ENCODE results near the gene TSPEAR.

GRCh38 chr21:44697811-44698734, 13.3 kb downstream of the TSPEAR start:
- TF ChIP-seq CTCF (conservative IDR thresholded peaks at IDR 0.05; ENCODE audit: low read length) = no peak
- TF ChIP-seq EZH2phosphoT487 (IDR thresholded peaks at IDR 0.05; ENCODE audit: borderline replicate concordance, low read depth, low read length) = no peak

Measured in OCI-LY7 (cell line).